Measurements from ENCODE around the gene RGS7. TPM values are rescaled to one million over a fixed set of nuclear protein-coding genes. Genes with fewer than 3 reads are reported as not detected.

The RGS7 gene
- total RNA-seq, 1 experiment from 2014 or later: not detected

GRCh38 chr1:240808381-240808780 lies 548.6 kb downstream of the RGS7 start:
- Histone ChIP-seq H3K9me3 (ENCODE audit: low read length) (no peaks in the 10 kb centered on the region), H3K27ac (ENCODE audit: low read length) (no peak overlapping the region), H3K4me3 (ENCODE audit: low read length) (no peak overlapping the region), H3K4me2 (ENCODE audit: low read depth, low read length, poor library complexity, severe bottlenecking) (no peak overlapping the region), H2AFZ (ENCODE audit: low read length) (no peak overlapping the region), H3K9me2 (replicated peaks; ENCODE audit: insufficient read depth, low read length) (no peaks in the 10 kb centered on the region), H3K79me2 (ENCODE audit: low read length) (no peaks in the 10 kb centered on the region), H3K4me1 (ENCODE audit: low read length) (no peaks in the 10 kb centered on the region), H4K20me1 (ENCODE audit: insufficient read depth, low read depth, low read length) (no peaks in the 10 kb centered on the region), H3K27me3 (ENCODE audit: low read length) (no peaks in the 10 kb centered on the region), H3K9ac (ENCODE audit: low read length) (no peak overlapping the region), H3K36me3 (ENCODE audit: insufficient read depth, low read length) (no peaks in the 10 kb centered on the region)
- no peak for DNase-seq

GRCh38 chr1:240806200-240806745 lies 550.7 kb downstream of the RGS7 start:
- Histone ChIP-seq H3K27ac (ENCODE audit: low read length) (no peak overlapping the region), H3K4me2 (ENCODE audit: low read depth, low read length, poor library complexity, severe bottlenecking) (no peak overlapping the region), H3K27me3 (ENCODE audit: low read length) (no peaks in the 10 kb centered on the region), H3K36me3 (ENCODE audit: insufficient read depth, low read length) (no peaks in the 10 kb centered on the region), H3K79me2 (ENCODE audit: low read length) (no peaks in the 10 kb centered on the region), H2AFZ (ENCODE audit: low read length) (no peak overlapping the region), H3K9me2 (replicated peaks; ENCODE audit: insufficient read depth, low read length) (no peaks in the 10 kb centered on the region), H3K9me3 (ENCODE audit: low read length) (no peaks in the 10 kb centered on the region), H3K4me3 (ENCODE audit: low read length) (no peak overlapping the region), H4K20me1 (ENCODE audit: insufficient read depth, low read depth, low read length) (no peaks in the 10 kb centered on the region), H3K4me1 (ENCODE audit: low read length) (no peaks in the 10 kb centered on the region), H3K9ac (ENCODE audit: low read length) (no peak overlapping the region)
- DNase-seq: no peak

- no peaks in the 10 kb centered on the region for H3K36me3 ChIP-seq (ENCODE audit: insufficient read depth, low read length)
Observed at GRCh38 chr1:240804475-240804874, 552.5 kb downstream of the RGS7 start.

GRCh38 chr1:240803151-240803550 lies 553.9 kb downstream of the RGS7 start:
- no peak overlapping the region for H3K4me3 ChIP-seq (ENCODE audit: low read length)
- no peaks in the 10 kb centered on the region for H3K36me3 ChIP-seq (ENCODE audit: insufficient read depth, low read length)
- no peak overlapping the region for H2AFZ ChIP-seq (ENCODE audit: low read length)
- H3K4me2 ChIP-seq (ENCODE audit: low read depth, low read length, poor library complexity, severe bottlenecking): no peak overlapping the region
- H3K9me2 ChIP-seq (replicated peaks; ENCODE audit: insufficient read depth, low read length): no peaks in the 10 kb centered on the region
- H3K4me1 ChIP-seq (ENCODE audit: low read length): no peaks in the 10 kb centered on the region
- no peak for DNase-seq
- H4K20me1 ChIP-seq (ENCODE audit: insufficient read depth, low read depth, low read length): no peaks in the 10 kb centered on the region
- H3K9me3 ChIP-seq (ENCODE audit: low read length): no peaks in the 10 kb centered on the region
- no peak overlapping the region for H3K9ac ChIP-seq (ENCODE audit: low read length)
- no peaks in the 10 kb centered on the region for H3K79me2 ChIP-seq (ENCODE audit: low read length)
- H3K27me3 ChIP-seq (ENCODE audit: low read length): no peaks in the 10 kb centered on the region
- H3K27ac ChIP-seq (ENCODE audit: low read length): no peak overlapping the region

More at GRCh38 chr1:240804475-240804874, 552.5 kb downstream of the RGS7 start:
- no peaks in the 10 kb centered on the region for H3K27me3 ChIP-seq (ENCODE audit: low read length)
- H3K4me3 ChIP-seq (ENCODE audit: low read length): no peak overlapping the region
- no peaks in the 10 kb centered on the region for H3K9me2 ChIP-seq (replicated peaks; ENCODE audit: insufficient read depth, low read length)
- no peak for DNase-seq
- H3K79me2 ChIP-seq (ENCODE audit: low read length): no peaks in the 10 kb centered on the region
- H3K9me3 ChIP-seq (ENCODE audit: low read length): no peaks in the 10 kb centered on the region
- no peaks in the 10 kb centered on the region for H4K20me1 ChIP-seq (ENCODE audit: insufficient read depth, low read depth, low read length)
- H3K4me1 ChIP-seq (ENCODE audit: low read length): no peaks in the 10 kb centered on the region
- no peak overlapping the region for H2AFZ ChIP-seq (ENCODE audit: low read length)
- H3K27ac ChIP-seq (ENCODE audit: low read length): no peak overlapping the region
- no peak overlapping the region for H3K4me2 ChIP-seq (ENCODE audit: low read depth, low read length, poor library complexity, severe bottlenecking)
- no peak overlapping the region for H3K9ac ChIP-seq (ENCODE audit: low read length)

GRCh38 chr1:240802271-240802670 lies 554.7 kb downstream of the RGS7 start:
- H3K9me3 ChIP-seq (ENCODE audit: low read length): no peaks in the 10 kb centered on the region
- H4K20me1 ChIP-seq (ENCODE audit: insufficient read depth, low read depth, low read length): no peaks in the 10 kb centered on the region
- H3K4me3 ChIP-seq (ENCODE audit: low read length): no peak overlapping the region
- no peak overlapping the region for H3K27ac ChIP-seq (ENCODE audit: low read length)
- H3K36me3 ChIP-seq (ENCODE audit: insufficient read depth, low read length): no peaks in the 10 kb centered on the region
- no peaks in the 10 kb centered on the region for H3K79me2 ChIP-seq (ENCODE audit: low read length)
- H3K27me3 ChIP-seq (ENCODE audit: low read length): no peaks in the 10 kb centered on the region
- H3K9me2 ChIP-seq (replicated peaks; ENCODE audit: insufficient read depth, low read length): no peaks in the 10 kb centered on the region
- DNase-seq: no peak
- no peak overlapping the region for H3K4me2 ChIP-seq (ENCODE audit: low read depth, low read length, poor library complexity, severe bottlenecking)
- no peak overlapping the region for H3K9ac ChIP-seq (ENCODE audit: low read length)
- H3K4me1 ChIP-seq (ENCODE audit: low read length): no peaks in the 10 kb centered on the region
- no peak overlapping the region for H2AFZ ChIP-seq (ENCODE audit: low read length)

- no peak overlapping the region for H3K27ac ChIP-seq (ENCODE audit: low read length)
- H3K4me3 ChIP-seq (ENCODE audit: low read length): no peak overlapping the region
- no peaks in the 10 kb centered on the region for H3K79me2 ChIP-seq (ENCODE audit: low read length)
- no peaks in the 10 kb centered on the region for H3K9me3 ChIP-seq (ENCODE audit: low read length)
- no peak for DNase-seq
- no peak overlapping the region for H3K4me2 ChIP-seq (ENCODE audit: low read depth, low read length, poor library complexity, severe bottlenecking)
- H4K20me1 ChIP-seq (ENCODE audit: insufficient read depth, low read depth, low read length): no peaks in the 10 kb centered on the region
- no peaks in the 10 kb centered on the region for H3K9me2 ChIP-seq (replicated peaks; ENCODE audit: insufficient read depth, low read length)
- no peaks in the 10 kb centered on the region for H3K4me1 ChIP-seq (ENCODE audit: low read length)
- H2AFZ ChIP-seq (ENCODE audit: low read length): no peak overlapping the region
- H3K36me3 ChIP-seq (ENCODE audit: insufficient read depth, low read length): no peaks in the 10 kb centered on the region
- no peaks in the 10 kb centered on the region for H3K27me3 ChIP-seq (ENCODE audit: low read length)
- H3K9ac ChIP-seq (ENCODE audit: low read length): no peak overlapping the region
Observed at GRCh38 chr1:240801442-240801841, 555.6 kb downstream of the RGS7 start.

GRCh38 chr1:240800291-240800690 lies 556.7 kb downstream of the RGS7 start:
- H3K9me2 ChIP-seq (replicated peaks; ENCODE audit: insufficient read depth, low read length): no peaks in the 10 kb centered on the region
- no peaks in the 10 kb centered on the region for H3K79me2 ChIP-seq (ENCODE audit: low read length)
- no peaks in the 10 kb centered on the region for H3K4me1 ChIP-seq (ENCODE audit: low read length)
- H4K20me1 ChIP-seq (ENCODE audit: insufficient read depth, low read depth, low read length): no peaks in the 10 kb centered on the region
- no peaks in the 10 kb centered on the region for H3K27me3 ChIP-seq (ENCODE audit: low read length)
- no peak overlapping the region for H3K27ac ChIP-seq (ENCODE audit: low read length)
- no peaks in the 10 kb centered on the region for H3K36me3 ChIP-seq (ENCODE audit: insufficient read depth, low read length)
- H3K9me3 ChIP-seq (ENCODE audit: low read length): no peaks in the 10 kb centered on the region
- no peak for DNase-seq
- no peak overlapping the region for H2AFZ ChIP-seq (ENCODE audit: low read length)
- H3K4me3 ChIP-seq (ENCODE audit: low read length): no peak overlapping the region
- H3K4me2 ChIP-seq (ENCODE audit: low read depth, low read length, poor library complexity, severe bottlenecking): no peak overlapping the region
- no peak overlapping the region for H3K9ac ChIP-seq (ENCODE audit: low read length)

- no peaks in the 10 kb centered on the region for H3K27me3 ChIP-seq (ENCODE audit: low read length)
- H3K9ac ChIP-seq (ENCODE audit: low read length): no peak overlapping the region
- H3K27ac ChIP-seq (ENCODE audit: low read length): no peak overlapping the region
- no peak overlapping the region for H2AFZ ChIP-seq (ENCODE audit: low read length)
- no peaks in the 10 kb centered on the region for H3K4me1 ChIP-seq (ENCODE audit: low read length)
- no peaks in the 10 kb centered on the region for H3K9me2 ChIP-seq (replicated peaks; ENCODE audit: insufficient read depth, low read length)
- H3K4me3 ChIP-seq (ENCODE audit: low read length): no peak overlapping the region
- H3K4me2 ChIP-seq (ENCODE audit: low read depth, low read length, poor library complexity, severe bottlenecking): no peak overlapping the region
- H3K9me3 ChIP-seq (ENCODE audit: low read length): no peaks in the 10 kb centered on the region
- no peak for DNase-seq
- no peaks in the 10 kb centered on the region for H3K36me3 ChIP-seq (ENCODE audit: insufficient read depth, low read length)
- H4K20me1 ChIP-seq (ENCODE audit: insufficient read depth, low read depth, low read length): no peaks in the 10 kb centered on the region
- no peaks in the 10 kb centered on the region for H3K79me2 ChIP-seq (ENCODE audit: low read length)
Observed at GRCh38 chr1:240797050-240797449, 560.0 kb downstream of the RGS7 start.
